AG04450 (cell line): ENCODE measurements around the gene ZNF512B. TPM values are rescaled to one million over a fixed set of nuclear protein-coding genes. Genes with fewer than 3 reads are reported as not detected.
A peak's percentile ranks its signal among the peaks of the same experiment; 100 is the strongest.

Experiments
- CTCF ChIA-PET: fragments of 300-600, 350-600 bp; formaldehyde crosslinking; extraction: SDS; loops from one replicate; lab custom pipeline; 2022; ENCODE audit warnings: antibody characterized with exemption, inconsistent platforms; lab: Charles Lee
- POLR2A ChIA-PET: fragments of 350-600 bp; formaldehyde crosslinking; extraction: SDS; loops from one replicate; lab custom pipeline; 2021; ENCODE audit warnings: antibody characterized with exemption, inconsistent platforms; lab: Yijun Ruan, JAX
- DNase-seq: peaks from one replicate; pipeline ENCODE4 v3.0.0-alpha.2; 2011; ENCODE audit warnings: low read depth, low spot score
- H3K27ac ChIP-seq: one replicate; pipeline ENCODE4 v1.5.1; 2012; ENCODE audit warnings: low read depth, low read length, control low read depth
- H3K27me3 ChIP-seq: one replicate; pipeline ENCODE4 v1.6.0; 2012; ENCODE audit warnings: low read length; ENCODE audit not compliant: control insufficient read depth, insufficient read depth
- H3K4me3 ChIP-seq: 2 replicates; pipeline ENCODE4 v1.5.1; 2011; ENCODE audit warnings: mild to moderate bottlenecking, low read depth, low read length, control low read depth
- H3K9me3 ChIP-seq: 2 replicates; pipeline ENCODE4 v1.5.1; 2012; ENCODE audit warnings: low read length; ENCODE audit not compliant: control insufficient read depth, insufficient read depth
- CTCF ChIP-seq: IDR thresholded peaks from 2 replicates; pipeline ENCODE4 v1.5.1; 2011; ENCODE audit warnings: low read depth, low read length, control low read depth, inconsistent platforms
- polyA plus RNA-seq: library from polyadenylated mRNA; depleted of rRNA; stranded (reverse); fragments of >200 nt; gene quantifications from 2 replicates; pipeline ENCODE4 v1.2.3, GENCODE V29; 2011

Gene ZNF512B
- polyA plus RNA-seq, 1 experiment = 4.0 TPM

DNA sequence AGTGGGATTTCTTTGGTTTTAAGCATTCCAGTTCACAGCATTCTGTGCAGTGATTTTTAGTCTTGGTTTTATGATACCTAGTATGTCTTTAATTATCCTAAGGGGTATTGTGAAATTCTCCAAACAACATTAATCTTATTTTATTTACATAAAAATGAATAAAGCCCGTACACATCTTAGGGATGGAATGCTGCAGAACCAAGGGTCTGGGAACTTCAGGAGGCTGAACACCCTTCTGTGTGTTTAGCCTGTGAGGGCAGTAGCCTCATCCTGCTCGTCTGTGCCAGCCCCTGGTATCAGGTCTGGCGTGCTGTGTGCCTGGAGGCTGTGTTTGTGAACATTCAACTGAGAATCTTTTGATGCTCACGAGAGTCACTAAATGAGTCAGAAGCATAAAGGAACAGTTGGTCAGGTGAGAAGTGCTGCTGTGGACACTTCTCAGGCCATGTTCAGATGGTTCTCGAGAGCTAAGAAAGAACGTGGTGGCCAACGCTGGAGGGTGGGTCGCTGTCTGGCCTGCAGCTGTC, 41.0 kb upstream of the ZNF512B start:
- Histone ChIP-seq H3K27ac (peak overlapping the region; percentile 61), H3K27me3 (no peaks in the 10 kb centered on the region), H3K9me3 (peaks cover 10% of the 10 kb centered on the region), H3K4me3 (no peak overlapping the region)
- DNase-seq = peak; percentile 26
- ChIA-PET POLR2A (interaction anchor here (1.3 kb wide), 1 partner anchor 28 kb away, joined by 4 read pairs; no protein-coding TSS in a partner anchor), CTCF (interaction anchor here (1.6 kb wide), 1 partner anchor 30 kb away, joined by 7 read pairs; the partner anchor contains the start of gene PRPF6)
- TF ChIP-seq CTCF = no peak

DNA sequence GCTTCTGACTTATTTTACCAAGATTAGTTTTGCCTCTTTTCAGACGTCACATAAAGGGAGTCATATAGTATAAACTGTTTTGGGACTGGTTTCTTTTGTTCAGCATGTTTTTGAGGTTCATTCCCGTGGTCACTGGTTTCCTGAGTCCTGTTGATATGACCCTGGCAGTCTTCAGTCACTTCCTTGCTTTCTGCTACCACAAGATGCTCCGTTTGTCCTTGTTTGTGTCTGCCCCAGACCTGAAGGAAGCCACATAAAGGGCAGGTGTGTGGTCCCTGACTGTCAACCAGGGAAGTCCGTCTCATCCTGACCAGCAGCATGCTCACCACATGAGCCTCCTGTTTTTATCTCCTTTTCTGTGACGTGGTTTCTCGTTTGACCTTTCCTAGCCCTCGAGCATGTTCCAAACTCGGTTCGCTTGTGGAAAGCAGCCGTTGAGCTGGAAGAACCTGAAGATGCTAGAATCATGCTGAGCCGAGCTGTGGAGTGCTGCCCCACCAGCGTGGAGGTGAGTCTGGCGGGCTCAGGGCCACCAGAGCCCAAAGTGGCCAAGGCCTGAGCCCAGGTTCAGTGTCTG, 40.2 kb upstream of the ZNF512B start:
- H3K27ac ChIP-seq = peak overlapping the region; percentile 31
- no peak for TF ChIP-seq CTCF
- ChIA-PET POLR2A (interaction anchor here (1.3 kb wide), 1 partner anchor 28 kb away, joined by 4 read pairs; no protein-coding TSS in a partner anchor), CTCF (interaction anchor here (1.6 kb wide), 1 partner anchor 29 kb away, joined by 7 read pairs; the partner anchor contains the start of gene PRPF6)
- peaks cover 10% of the 10 kb centered on the region for H3K9me3 ChIP-seq
- DNase-seq = no peak
- no peak overlapping the region for H3K4me3 ChIP-seq
- no peaks in the 10 kb centered on the region for H3K27me3 ChIP-seq

- H3K27ac ChIP-seq = no peak overlapping the region
- TF ChIP-seq CTCF = no peak
- no peak for DNase-seq
- H3K4me3 ChIP-seq = no peak overlapping the region
- peaks cover 10% of the 10 kb centered on the region for H3K9me3 ChIP-seq
- POLR2A ChIA-PET = no interaction called here
- no peaks in the 10 kb centered on the region for H3K27me3 ChIP-seq
- CTCF ChIA-PET = interaction anchor here (1.6 kb wide), 1 partner anchor 26 kb away, joined by 4 read pairs; the partner anchor contains the start of gene PRPF6
These were observed 37.2 kb upstream of the ZNF512B start for GRCh38 chr20:64006902-64007301.

DNA sequence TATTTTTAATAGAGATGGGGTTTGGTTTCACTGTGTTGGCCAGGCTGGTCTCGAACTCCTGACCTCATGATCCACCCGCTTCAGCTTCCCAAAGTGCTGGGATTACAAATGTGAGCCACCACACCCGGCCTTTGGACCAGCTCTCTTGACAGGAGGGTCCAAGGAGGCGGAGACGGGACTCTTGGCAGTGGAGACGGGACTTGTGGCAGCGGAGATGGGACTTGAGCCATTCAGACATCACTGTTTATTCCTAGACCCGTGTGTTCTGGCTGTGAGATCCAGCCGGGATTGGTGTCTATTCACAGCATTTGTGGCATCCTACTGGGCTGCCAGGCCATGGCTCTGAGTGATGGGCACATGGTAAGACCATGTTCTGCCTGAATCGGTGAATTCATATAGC, 36.8 kb upstream of the ZNF512B start:
- H3K27me3 ChIP-seq = no peaks in the 10 kb centered on the region
- CTCF ChIA-PET = interaction anchor here (1.6 kb wide), 1 partner anchor 26 kb away, joined by 4 read pairs; the partner anchor contains the start of gene PRPF6
- H3K4me3 ChIP-seq = no peak overlapping the region
- peaks cover 10% of the 10 kb centered on the region for H3K9me3 ChIP-seq
- no peak for DNase-seq
- H3K27ac ChIP-seq = no peak overlapping the region
- POLR2A ChIA-PET = no interaction called here
- no peak for TF ChIP-seq CTCF

- CTCF ChIA-PET = interaction anchor here (1.6 kb wide), 1 partner anchor 25 kb away, joined by 3 read pairs; no protein-coding TSS in a partner anchor
- Histone ChIP-seq H3K27ac (no peak overlapping the region), H3K9me3 (peaks cover 10% of the 10 kb centered on the region), H3K27me3 (no peaks in the 10 kb centered on the region), H3K4me3 (no peak overlapping the region)
- DNase-seq = no peak
- no peak for TF ChIP-seq CTCF
- POLR2A ChIA-PET = no interaction called here
These were observed 35.7 kb upstream of the ZNF512B start for GRCh38 chr20:64005394-64005793.
